SU-DHL-6 (cell line): ENCODE measurements around the gene ZNF804A.

ENCODE experiments used
- H2AFZ ChIP-seq: fragments of 200-600 bp; sonication (generic); 2 replicates; pipeline ENCODE4 v1.6.1; 2014; ENCODE audit warnings: low read depth, mild to moderate bottlenecking, moderate library complexity, mixed read lengths, antibody characterized with exemption, low read length; ENCODE audit not compliant: severe bottlenecking
- H3F3A ChIP-seq: fragments of 200-600 bp; shearing (Covaris generic); 2 replicates; pipeline ENCODE4 v1.6.0; 2016; ENCODE audit warnings: antibody characterized with exemption, mild to moderate bottlenecking; ENCODE audit not compliant: insufficient read depth
- H3K27ac ChIP-seq: fragments of 200-600 bp; sonication (generic); 2 replicates; pipeline ENCODE4 v1.5.1; 2016; ENCODE audit warnings: low read depth, mild to moderate bottlenecking, low read length, moderate library complexity, mixed read lengths
- H3K27me3 ChIP-seq: fragments of 200-600 bp; sonication (generic), shearing (Covaris generic); 2 replicates; pipeline ENCODE4 v1.6.0; 2014; ENCODE audit warnings: mild to moderate bottlenecking, low read length
- H3K36me3 ChIP-seq: fragments of 200-600 bp; sonication (generic); 2 replicates; pipeline ENCODE4 v1.6.1; 2014; ENCODE audit warnings: mild to moderate bottlenecking, low read length, mixed read lengths
- H3K4me2 ChIP-seq: fragments of 300-600, 200-600 bp; shearing (Covaris generic), sonication (generic); 2 replicates; pipeline ENCODE4 v1.6.0; 2014; ENCODE audit warnings: low read length, low read depth, mild to moderate bottlenecking; ENCODE audit not compliant: poor library complexity, severe bottlenecking
- H3K4me3 ChIP-seq: fragments of 200-600 bp; sonication (generic); 2 replicates; pipeline ENCODE4 v1.5.1; 2014; ENCODE audit warnings: antibody characterized with exemption, low read length, mild to moderate bottlenecking, mixed read lengths; ENCODE audit not compliant: insufficient read depth, poor library complexity, severe bottlenecking
- H3K79me2 ChIP-seq: fragments of 200-600 bp; sonication (generic); 2 replicates; pipeline ENCODE4 v1.6.1; 2014; ENCODE audit warnings: mild to moderate bottlenecking, low read length, moderate library complexity; ENCODE audit not compliant: insufficient read depth
- H3K9ac ChIP-seq: fragments of 200-600 bp; sonication (generic); 2 replicates; pipeline ENCODE4 v1.7.0; 2014; ENCODE audit warnings: mild to moderate bottlenecking, low read length
- H3K9me2 ChIP-seq: fragments of 200-600 bp; sonication (generic); replicated peaks from 2 replicates; pipeline ENCODE4 v1.6.1; 2014; ENCODE audit warnings: low read length; ENCODE audit not compliant: insufficient read depth
- H3K9me3 ChIP-seq: fragments of 200-600 bp; sonication (generic); 2 replicates; pipeline ENCODE4 v1.6.1; 2014; ENCODE audit warnings: low read length, mixed read lengths; ENCODE audit not compliant: insufficient read depth
- H4K20me1 ChIP-seq: fragments of 200-600 bp; sonication (generic); 2 replicates; pipeline ENCODE4 v1.6.1; 2014; ENCODE audit warnings: low read depth, mild to moderate bottlenecking, antibody characterized with exemption, low read length, moderate library complexity, mixed read lengths
- EZH2phosphoT487 ChIP-seq: fragments of 200-600 bp; sonication (generic), shearing (Covaris generic); conservative IDR thresholded peaks from 2 replicates; pipeline ENCODE4 v1.6.1; 2018; ENCODE audit warnings: mild to moderate bottlenecking, antibody characterized with exemption, low read length, moderate library complexity, mixed read lengths
- TF ChIP-seq, protein P1 (sequence below): fragments of 200-600 bp; sonication (generic); IDR thresholded peaks from one replicate; pipeline ENCODE4 v1.5.1; 2017; ENCODE audit warnings: antibody characterized with exemption, mild to moderate bottlenecking, low read length, moderate library complexity; ENCODE audit not compliant: insufficient read depth, poor library complexity, severe bottlenecking

The ZNF804A gene

GRCh38 chr2:184637781-184638180 lies 39.5 kb downstream of the ZNF804A start:
- Histone ChIP-seq H3K27me3 (no peaks in the 10 kb centered on the region), H3F3A (peaks cover 24% of the 10 kb centered on the region), H3K36me3 (peaks cover 28% of the 10 kb centered on the region; the same call in 1 of the 2 replicates), H3K4me2 (no peak overlapping the region), H3K9me2 (no peaks in the 10 kb centered on the region), H3K9me3 (no peaks in the 10 kb centered on the region), H4K20me1 (peaks cover 59% of the 10 kb centered on the region), H3K9ac (no peak overlapping the region), H3K27ac (no peak overlapping the region), H2AFZ (no peak overlapping the region), H3K79me2 (peaks cover 100% of the 10 kb centered on the region), H3K4me3 (no peak overlapping the region)
- TF ChIP-seq, protein P1, sequence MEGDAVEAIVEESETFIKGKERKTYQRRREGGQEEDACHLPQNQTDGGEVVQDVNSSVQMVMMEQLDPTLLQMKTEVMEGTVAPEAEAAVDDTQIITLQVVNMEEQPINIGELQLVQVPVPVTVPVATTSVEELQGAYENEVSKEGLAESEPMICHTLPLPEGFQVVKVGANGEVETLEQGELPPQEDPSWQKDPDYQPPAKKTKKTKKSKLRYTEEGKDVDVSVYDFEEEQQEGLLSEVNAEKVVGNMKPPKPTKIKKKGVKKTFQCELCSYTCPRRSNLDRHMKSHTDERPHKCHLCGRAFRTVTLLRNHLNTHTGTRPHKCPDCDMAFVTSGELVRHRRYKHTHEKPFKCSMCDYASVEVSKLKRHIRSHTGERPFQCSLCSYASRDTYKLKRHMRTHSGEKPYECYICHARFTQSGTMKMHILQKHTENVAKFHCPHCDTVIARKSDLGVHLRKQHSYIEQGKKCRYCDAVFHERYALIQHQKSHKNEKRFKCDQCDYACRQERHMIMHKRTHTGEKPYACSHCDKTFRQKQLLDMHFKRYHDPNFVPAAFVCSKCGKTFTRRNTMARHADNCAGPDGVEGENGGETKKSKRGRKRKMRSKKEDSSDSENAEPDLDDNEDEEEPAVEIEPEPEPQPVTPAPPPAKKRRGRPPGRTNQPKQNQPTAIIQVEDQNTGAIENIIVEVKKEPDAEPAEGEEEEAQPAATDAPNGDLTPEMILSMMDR: no peak
- TF ChIP-seq EZH2phosphoT487: no peak

DNA sequence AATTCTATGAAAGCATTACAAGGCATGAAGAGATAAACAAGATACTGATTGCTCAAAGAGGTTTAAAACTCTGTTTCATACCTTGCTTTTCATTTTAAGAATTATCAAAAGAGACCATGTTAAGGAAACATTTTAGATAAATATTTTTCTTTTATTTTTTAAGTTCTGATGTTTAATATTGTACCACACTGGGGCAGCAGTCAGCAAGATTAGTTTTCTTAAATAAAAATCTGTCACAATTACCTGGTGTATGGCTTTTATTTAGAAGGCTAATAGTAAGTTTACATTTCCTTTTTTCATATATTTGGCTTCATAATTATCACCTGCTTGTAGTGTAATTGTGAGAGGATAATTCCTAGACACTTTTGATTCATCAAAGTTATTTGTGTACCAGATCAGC lies 46.4 kb downstream of the ZNF804A start:
- no peaks in the 10 kb centered on the region for H3K9me2 ChIP-seq
- peaks cover 92% of the 10 kb centered on the region for H3K79me2 ChIP-seq
- H3K27me3 ChIP-seq: no peaks in the 10 kb centered on the region
- TF ChIP-seq, protein P1: no peak
- no peak for TF ChIP-seq EZH2phosphoT487
- peaks cover 26% of the 10 kb centered on the region for H3F3A ChIP-seq
- H4K20me1 ChIP-seq: peaks cover 25% of the 10 kb centered on the region
- H3K4me2 ChIP-seq: no peak overlapping the region
- no peak overlapping the region for H2AFZ ChIP-seq
- H3K36me3 ChIP-seq: peaks cover 50% of the 10 kb centered on the region
- H3K4me3 ChIP-seq: no peak overlapping the region
- 0 out of 2 replicates have a peak overlapping the region, but pooled peaks have one; percentile 24 for H3K27ac ChIP-seq
- H3K9me3 ChIP-seq: no peaks in the 10 kb centered on the region
- H3K9ac ChIP-seq: no peak overlapping the region

DNA sequence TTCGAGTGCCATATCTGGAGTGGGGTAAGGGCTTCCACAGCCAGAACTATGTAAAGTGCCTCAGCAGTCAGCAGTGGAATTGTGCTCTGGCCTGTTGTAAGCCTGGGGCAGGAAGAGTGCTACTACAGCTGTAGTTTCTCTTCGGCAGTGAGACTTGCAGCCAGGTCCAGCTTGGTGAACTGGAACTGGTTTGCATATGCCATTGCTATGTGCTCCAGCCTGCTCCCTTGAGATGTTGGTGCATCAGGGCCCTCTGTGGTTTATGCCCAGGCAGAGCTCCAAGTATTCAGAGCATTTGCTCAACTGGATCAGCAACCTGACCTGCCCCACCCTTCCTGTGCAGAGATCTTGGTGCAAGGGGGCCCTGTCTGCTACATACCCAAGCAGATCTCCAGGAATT lies 47.8 kb downstream of the ZNF804A start:
- H3K79me2 ChIP-seq: peaks cover 92% of the 10 kb centered on the region

More for the DNA sequence above, 47.8 kb downstream of the ZNF804A start:
- TF ChIP-seq, protein P1: no peak
- no peak for TF ChIP-seq EZH2phosphoT487
- H3F3A ChIP-seq: peaks cover 26% of the 10 kb centered on the region
- H3K27ac ChIP-seq: no peak overlapping the region
- H3K27me3 ChIP-seq: no peaks in the 10 kb centered on the region
- no peaks in the 10 kb centered on the region for H3K9me2 ChIP-seq
- no peak overlapping the region for H3K4me3 ChIP-seq
- no peak overlapping the region for H2AFZ ChIP-seq
- no peaks in the 10 kb centered on the region for H3K9me3 ChIP-seq
- H3K36me3 ChIP-seq: peaks cover 50% of the 10 kb centered on the region
- H3K9ac ChIP-seq: no peak overlapping the region
- H3K4me2 ChIP-seq: no peak overlapping the region
- peaks cover 20% of the 10 kb centered on the region for H4K20me1 ChIP-seq
